SK-N-SH treated with all-trans-retinoic acid at 6 μM for 48 hours (cell line): ENCODE data around the gene QKI.

ENCODE experiments used
- ATAC-seq: fragments of 200-7000 bp; cut with Tn5 transposase; 3 replicates; pipeline ENCODE4 v1.9.1; 2020; ENCODE audit warnings: mild to moderate bottlenecking, moderate library complexity
- ARNTL ChIP-seq: fragments of 450-650 bp; formaldehyde crosslinking; IDR thresholded peaks from 2 replicates; pipeline ENCODE4 v1.5.0; 2020; ENCODE audit warnings: low read depth, mild to moderate bottlenecking, moderate library complexity, borderline replicate concordance
- BACH2 ChIP-seq: fragments of 250-450 bp; sonication (Bioruptor Pico); IDR thresholded peaks from 2 replicates; pipeline ENCODE4 v1.9.0; 2021; ENCODE audit warnings: mild to moderate bottlenecking, borderline replicate concordance
- CREB5 ChIP-seq: fragments of 250-450 bp; sonication (Bioruptor Pico); IDR thresholded peaks from 2 replicates; pipeline ENCODE4 v1.5.1; 2020; ENCODE audit warnings: low read depth, mild to moderate bottlenecking, moderate library complexity
- CSDC2 ChIP-seq: fragments of 250-450 bp; sonication (Bioruptor Pico); IDR thresholded peaks from 2 replicates; pipeline ENCODE4 v1.5.0; 2020; ENCODE audit warnings: mild to moderate bottlenecking, moderate library complexity
- CSRNP3 ChIP-seq: fragments of 250-450 bp; sonication (Bioruptor Pico); IDR thresholded peaks from 2 replicates; pipeline ENCODE4 v1.5.1; 2021; ENCODE audit warnings: mild to moderate bottlenecking, moderate library complexity
- GLIS3 ChIP-seq: fragments of 250-450 bp; sonication (Bioruptor Pico); IDR thresholded peaks from 2 replicates; pipeline ENCODE4 v1.5.0; 2020; ENCODE audit warnings: mild to moderate bottlenecking, moderate library complexity
- OSR1 ChIP-seq: fragments of 250-450 bp; sonication (Bioruptor Pico); IDR thresholded peaks from 2 replicates; pipeline ENCODE4 v1.8.0; 2022; ENCODE audit warnings: moderate library complexity, mild to moderate bottlenecking, inconsistent platforms
- PATZ1 ChIP-seq: fragments of 250-450 bp; sonication (Bioruptor Pico); IDR thresholded peaks from 2 replicates; pipeline ENCODE4 v1.8.0; 2020; ENCODE audit warnings: mild to moderate bottlenecking, moderate library complexity, borderline replicate concordance
- POU6F1 ChIP-seq: fragments of 250-450 bp; sonication (Bioruptor Pico); IDR thresholded peaks from 2 replicates; pipeline ENCODE4 v1.8.0; 2021; ENCODE audit warnings: low read depth, mild to moderate bottlenecking, moderate library complexity, borderline replicate concordance
- PPARA ChIP-seq: fragments of 250-450 bp; sonication (Bioruptor Pico); IDR thresholded peaks from 2 replicates; pipeline ENCODE4 v1.5.0; 2020; ENCODE audit warnings: mild to moderate bottlenecking, borderline replicate concordance
- RARB ChIP-seq: fragments of 250-450 bp; sonication (Bioruptor Pico); IDR thresholded peaks from 2 replicates; pipeline ENCODE4 v1.8.0; 2021; ENCODE audit warnings: mild to moderate bottlenecking, moderate library complexity
- SNAI2 ChIP-seq: fragments of 250-450 bp; sonication (Bioruptor Pico); IDR thresholded peaks from 2 replicates; pipeline ENCODE4 v1.5.0; 2020; ENCODE audit warnings: mild to moderate bottlenecking, moderate library complexity
- TCF4 ChIP-seq: fragments of 250-450 bp; sonication (Bioruptor Pico); IDR thresholded peaks from 2 replicates; pipeline ENCODE4 v1.8.0; 2021; ENCODE audit warnings: mild to moderate bottlenecking, moderate library complexity, borderline replicate concordance
- TSHZ2 ChIP-seq: fragments of 250-450 bp; sonication (Bioruptor Pico); IDR thresholded peaks from 2 replicates; pipeline ENCODE4 v1.5.0; 2020; ENCODE audit warnings: mild to moderate bottlenecking, moderate library complexity
- ZC3H10 ChIP-seq: fragments of 250-450 bp; sonication (Bioruptor Pico); IDR thresholded peaks from 2 replicates; pipeline ENCODE4 v1.5.1; 2021; ENCODE audit warnings: mild to moderate bottlenecking, moderate library complexity
- ZFP3 ChIP-seq: fragments of 250-450 bp; sonication (Bioruptor Pico); IDR thresholded peaks from 2 replicates; pipeline ENCODE4 v1.5.0; 2020; ENCODE audit warnings: mild to moderate bottlenecking, moderate library complexity
- ZFP30 ChIP-seq: fragments of 450-650 bp; formaldehyde crosslinking; IDR thresholded peaks from 2 replicates; pipeline ENCODE4 v1.5.0; 2022; ENCODE audit warnings: mild to moderate bottlenecking, moderate library complexity
- ZNF565 ChIP-seq: fragments of 450-650 bp; formaldehyde crosslinking; conservative IDR thresholded peaks from 2 replicates; pipeline ENCODE4 v1.5.0; 2020; ENCODE audit warnings: low read depth, mild to moderate bottlenecking, moderate library complexity
- ZNF70 ChIP-seq: fragments of 450-650 bp; formaldehyde crosslinking; IDR thresholded peaks from 2 replicates; pipeline ENCODE4 v1.5.0; 2020; ENCODE audit warnings: mild to moderate bottlenecking, moderate library complexity

QKI gene

GRCh38 chr6:163608204-163608644 is 193.7 kb downstream of the QKI start:
- ATAC-seq = no peak
- TF ChIP-seq ZC3H10 (CRISPR knock-in tag) = no peak
- no peak for TF ChIP-seq ZNF565 (CRISPR knock-in tag)
- TF ChIP-seq ZNF70 (CRISPR knock-in tag) = no peak
- no peak for TF ChIP-seq ARNTL

GRCh38 chr6:163612200-163612599 is 197.7 kb downstream of the QKI start:
- TF ChIP-seq RARB = no peak
- no peak for TF ChIP-seq BACH2 (CRISPR knock-in tag)
- TF ChIP-seq CREB5 (CRISPR knock-in tag) = no peak
- no peak for TF ChIP-seq PPARA (CRISPR knock-in tag)
- no peak for TF ChIP-seq TCF4 (CRISPR knock-in tag)
- TF ChIP-seq ZFP3 (CRISPR knock-in tag) = no peak
- TF ChIP-seq POU6F1 (CRISPR knock-in tag) = no peak
- TF ChIP-seq ARNTL = no peak
- no peak for TF ChIP-seq PATZ1
- TF ChIP-seq GLIS3 (CRISPR knock-in tag) = no peak
- no peak for TF ChIP-seq TSHZ2 (CRISPR knock-in tag)
- TF ChIP-seq SNAI2 (CRISPR knock-in tag) = no peak
- no peak for TF ChIP-seq CSDC2
- TF ChIP-seq ZFP30 (CRISPR knock-in tag) = no peak
- TF ChIP-seq ZNF565 (CRISPR knock-in tag) = no peak
- TF ChIP-seq OSR1 = no peak
- no peak for TF ChIP-seq CSRNP3
- no peak for ATAC-seq

- no peak for ATAC-seq
- TF ChIP-seq TSHZ2 (CRISPR knock-in tag) (no peak), ZFP30 (CRISPR knock-in tag) (no peak), ZNF565 (CRISPR knock-in tag) (no peak), PATZ1 (no peak), OSR1 (no peak)
Measured at GRCh38 chr6:163613025-163613424, 198.5 kb downstream of the QKI start.
